UCSD-AML1 (cell line): ENCODE results near the gene FAF1.
"Not testable (repeated sequence)": the region's sequence is repeated elsewhere in the genome, so short reads cannot be mapped to it uniquely, and the experiment has no call there.

Experiments
- DNase-seq: peaks from one replicate; lab custom pipeline; 2025; ENCODE audit not compliant: unreplicated experiment; lab: John Stamatoyannopoulos, UW

FAF1 gene

DNA sequence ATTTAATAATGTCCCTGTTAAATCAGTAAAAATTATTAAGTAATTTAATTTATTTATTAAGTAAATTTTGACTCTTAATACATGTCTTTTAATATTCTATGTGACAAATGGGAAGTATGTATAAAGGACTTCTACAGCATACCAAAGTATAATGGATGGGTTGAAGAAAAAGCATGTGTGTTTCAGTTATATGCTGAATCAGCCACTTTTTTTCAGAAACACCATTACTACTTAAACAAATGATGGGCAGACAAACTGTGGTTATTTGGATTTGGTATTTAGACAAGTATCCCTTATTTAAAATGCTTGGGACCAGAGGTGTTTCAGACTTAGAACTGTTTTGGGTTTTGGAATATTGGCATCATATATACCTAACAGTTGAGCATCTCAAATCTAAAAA lies 360.5 kb downstream of the FAF1 start:
- DNase-seq, result no peak

DNA sequence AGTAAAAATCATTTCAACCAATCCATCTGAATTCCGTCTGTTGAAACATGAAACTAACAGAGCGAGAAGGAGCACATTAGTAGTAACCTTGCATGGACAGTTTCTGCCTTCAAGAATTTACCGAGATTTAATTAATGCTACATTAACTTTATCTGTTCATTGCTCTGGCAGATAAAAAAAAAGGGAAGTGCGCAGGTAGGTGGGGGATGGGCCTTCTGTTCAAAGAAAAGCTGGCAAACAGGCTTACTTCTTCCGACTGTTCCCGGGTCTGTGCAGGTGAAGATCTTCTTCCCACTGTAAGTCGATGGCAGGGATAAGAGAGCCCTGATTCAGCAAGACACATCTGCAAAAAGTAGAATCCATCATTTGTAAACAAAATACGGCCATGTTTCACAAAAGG lies 364.2 kb downstream of the FAF1 start:
- DNase-seq, result no peak

DNA sequence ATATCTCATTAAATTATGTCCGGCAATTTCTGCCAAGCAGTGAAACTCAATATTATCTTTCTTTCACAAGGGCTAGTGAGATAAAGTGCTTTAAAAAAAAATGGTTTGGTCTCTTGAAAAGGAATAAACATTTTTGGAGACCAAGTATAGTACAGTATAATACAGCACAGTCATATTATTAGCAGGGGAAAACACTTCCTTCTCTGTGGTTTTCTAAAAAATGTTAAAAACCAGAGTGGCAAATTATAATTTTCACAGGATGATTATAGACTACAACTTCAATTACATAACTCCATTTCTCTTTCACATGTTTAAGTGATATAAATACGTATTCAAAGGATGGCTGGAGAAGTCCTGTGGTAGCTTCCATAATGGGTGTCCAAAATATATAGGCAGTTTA lies 366.6 kb downstream of the FAF1 start:
- no peak for DNase-seq

DNA sequence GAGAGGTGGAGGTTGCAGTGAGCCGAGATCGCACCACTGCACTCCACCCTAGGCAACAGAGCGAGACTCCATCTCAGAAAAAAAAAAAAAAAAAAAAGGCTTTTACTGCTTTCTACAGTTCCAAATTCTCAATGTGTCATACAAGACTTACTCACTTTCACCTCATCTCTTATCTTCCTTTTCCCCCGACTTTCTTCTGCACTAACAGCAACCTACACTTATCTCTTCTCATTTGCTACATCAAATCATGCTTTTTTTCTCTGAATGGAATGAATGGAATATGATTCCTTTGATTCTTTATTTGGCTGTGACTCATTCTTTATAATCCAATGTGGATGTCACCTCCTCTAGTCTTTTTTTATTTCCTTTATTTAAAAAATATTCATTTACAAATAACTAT lies 368.5 kb downstream of the FAF1 start:
- DNase-seq, result no peak

DNA sequence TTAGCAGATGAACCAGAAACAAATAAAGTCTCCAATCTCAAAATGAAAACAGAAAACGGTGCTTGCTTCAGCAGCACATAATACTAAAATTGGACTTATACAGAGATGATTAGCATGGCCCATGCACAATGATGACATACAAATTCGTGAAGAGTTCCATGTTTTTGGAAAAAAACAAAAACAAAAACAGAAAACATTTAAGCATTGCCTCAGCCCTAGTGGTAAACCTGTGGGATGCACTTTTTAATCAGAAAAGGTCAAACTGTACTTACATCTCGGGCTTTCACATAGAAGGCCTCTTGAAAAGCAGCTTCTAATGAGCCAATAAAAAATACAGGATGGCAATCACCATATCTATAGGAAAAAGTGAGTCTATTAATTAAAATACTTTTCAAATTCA lies 377.7 kb downstream of the FAF1 start:
- no peak for DNase-seq

DNA sequence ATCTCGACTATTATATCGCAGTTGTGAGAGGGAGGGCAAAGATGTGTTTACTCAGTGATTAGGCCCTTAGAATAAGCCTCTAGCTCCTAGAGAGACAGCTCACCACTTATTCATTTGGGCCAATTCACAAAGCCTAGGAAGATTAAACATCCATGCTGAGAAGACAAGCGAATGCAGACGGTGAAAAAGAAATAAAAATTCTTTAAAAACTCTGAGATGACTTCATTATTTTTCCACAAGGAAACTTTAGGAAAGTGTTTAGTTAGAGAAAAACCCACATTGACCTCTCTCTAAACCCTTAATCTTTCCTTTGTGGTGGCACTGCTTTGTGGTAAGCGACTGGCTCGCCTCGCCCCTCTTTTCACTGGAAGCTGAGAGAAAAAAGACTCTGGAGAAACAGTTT lies 390.0 kb downstream of the FAF1 start:
- DNase-seq, result no peak

DNA sequence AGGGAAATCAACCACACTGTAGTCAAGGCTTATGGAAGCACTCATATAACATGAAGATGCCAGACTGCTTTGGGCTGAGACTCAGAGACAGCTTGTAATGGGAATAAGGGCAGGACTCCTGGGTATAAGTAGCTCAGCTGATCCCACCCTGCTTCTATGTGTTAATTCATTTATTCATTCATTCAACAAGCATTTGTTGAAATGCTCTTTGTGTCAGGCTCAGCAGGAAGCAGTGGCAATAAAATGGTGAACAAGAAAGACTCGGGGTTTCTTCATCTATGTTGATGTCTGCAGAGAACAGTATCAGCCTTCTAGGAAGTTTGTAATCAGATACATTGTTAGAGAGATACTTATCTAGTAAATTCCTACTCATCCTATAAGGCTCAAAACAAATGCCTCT lies 391.3 kb downstream of the FAF1 start:
- no peak for DNase-seq

DNA sequence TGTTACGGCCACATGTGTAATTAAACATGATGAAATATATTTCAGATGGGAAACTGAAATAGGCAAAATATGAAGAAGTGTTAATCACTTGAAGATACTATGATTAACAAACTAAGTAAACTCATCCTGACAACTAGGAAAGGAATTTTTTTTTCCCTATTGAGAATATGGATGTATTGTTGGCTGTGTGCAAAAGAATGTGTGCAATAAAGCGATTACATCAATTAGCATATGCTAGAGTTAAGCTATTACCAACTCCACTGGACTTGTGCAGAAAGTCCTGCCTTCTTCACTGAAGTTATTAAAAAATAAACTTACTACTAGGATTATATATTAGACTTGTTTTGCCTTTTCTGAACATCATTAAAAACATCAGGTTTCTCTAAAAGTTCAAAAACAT lies 393.7 kb downstream of the FAF1 start:
- DNase-seq, result no peak

DNA sequence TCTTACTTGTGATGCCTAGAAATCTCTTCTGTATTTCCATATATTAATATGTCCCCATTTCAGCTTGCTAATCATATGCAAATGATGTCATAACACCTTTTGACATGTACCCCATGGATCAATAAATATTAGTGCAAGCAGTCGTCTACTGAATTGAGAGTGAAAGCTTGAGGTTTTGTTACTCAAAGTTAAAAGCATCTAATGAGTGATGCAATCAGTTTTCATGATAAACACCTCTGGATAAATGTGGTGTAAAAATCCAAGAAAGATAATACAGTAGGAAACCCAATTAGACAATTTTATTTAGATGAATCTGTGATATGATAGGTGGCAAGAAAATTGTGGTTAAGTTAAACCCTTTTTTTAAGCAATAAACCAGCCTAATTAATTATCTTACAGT lies 395.6 kb downstream of the FAF1 start:
- DNase-seq, result no peak

DNA sequence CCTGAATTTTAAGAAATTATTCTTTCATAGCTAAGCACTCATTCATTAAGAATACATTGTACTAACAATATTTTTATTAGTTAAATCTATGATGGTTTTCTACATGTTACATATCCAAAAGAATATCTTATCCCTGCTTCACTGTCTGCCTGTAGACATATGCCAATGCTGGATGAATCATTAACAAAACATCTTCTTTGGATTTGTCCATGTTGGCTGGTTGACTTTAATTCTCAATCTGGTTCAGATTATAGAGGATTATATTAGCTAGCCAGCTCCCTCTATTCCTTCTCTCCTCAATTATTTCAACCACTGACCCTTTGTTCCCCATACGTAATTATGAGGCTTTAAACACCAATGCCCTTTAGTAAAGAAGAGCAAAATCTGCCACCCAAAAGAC lies 398.0 kb downstream of the FAF1 start:
- no peak for DNase-seq

DNA sequence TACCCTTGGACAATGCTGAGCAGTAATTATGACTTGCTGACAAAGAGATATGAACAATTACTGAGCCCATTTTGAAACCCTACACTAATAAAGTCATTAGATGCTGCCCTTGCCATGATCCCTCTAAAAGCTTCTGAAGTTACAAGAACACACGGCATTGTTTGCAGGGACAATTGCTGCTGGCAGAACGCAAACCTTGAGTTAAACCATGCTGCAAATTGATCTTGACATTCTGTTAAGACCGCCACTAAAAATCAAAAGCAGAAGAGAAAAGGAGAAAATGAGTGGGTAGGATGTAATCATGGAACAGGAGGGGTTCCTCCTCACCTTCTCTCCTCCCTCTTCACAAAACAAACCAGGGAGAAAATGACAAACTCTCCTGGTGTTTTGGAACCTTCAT lies 400.6 kb downstream of the FAF1 start:
- no peak for DNase-seq

DNA sequence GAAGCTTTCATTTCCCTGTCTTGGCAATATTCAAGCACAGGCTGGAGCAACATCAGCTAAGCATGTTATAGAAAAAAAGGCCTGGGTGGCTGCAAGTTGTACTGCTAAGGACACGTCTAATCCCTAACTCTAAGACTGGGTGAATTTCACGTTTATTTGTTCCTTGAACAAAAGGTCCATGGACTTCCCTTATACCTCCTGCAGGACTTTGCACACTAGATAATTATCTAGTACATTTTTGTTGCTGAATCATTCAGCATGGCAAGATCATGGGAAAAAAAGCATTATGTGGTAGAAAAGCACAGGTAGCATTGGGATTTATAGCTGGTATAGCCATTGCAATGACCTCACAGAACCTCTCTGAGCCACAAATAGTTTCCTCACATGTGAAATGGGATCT lies 406.1 kb downstream of the FAF1 start:
- DNase-seq, result no peak

DNA sequence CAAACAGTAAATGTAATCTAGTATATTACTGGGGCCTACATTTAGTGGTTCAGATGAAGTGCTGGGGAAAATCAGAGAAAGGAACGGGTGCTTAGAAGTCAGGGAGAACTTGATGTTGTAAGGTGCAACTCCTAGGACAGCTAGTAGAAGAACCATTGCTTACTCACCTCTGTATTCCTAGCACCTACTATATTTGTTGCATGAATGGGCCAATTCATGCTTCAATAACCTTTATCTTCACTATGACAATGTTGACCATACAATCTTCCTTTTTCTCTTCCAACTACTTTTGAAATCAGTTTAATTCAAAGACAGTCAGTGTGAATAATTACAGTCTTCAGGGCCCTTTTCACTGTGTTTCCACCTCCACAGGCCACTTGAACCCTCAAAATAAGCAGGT lies 411.8 kb downstream of the FAF1 start:
- DNase-seq, result no peak

DNA sequence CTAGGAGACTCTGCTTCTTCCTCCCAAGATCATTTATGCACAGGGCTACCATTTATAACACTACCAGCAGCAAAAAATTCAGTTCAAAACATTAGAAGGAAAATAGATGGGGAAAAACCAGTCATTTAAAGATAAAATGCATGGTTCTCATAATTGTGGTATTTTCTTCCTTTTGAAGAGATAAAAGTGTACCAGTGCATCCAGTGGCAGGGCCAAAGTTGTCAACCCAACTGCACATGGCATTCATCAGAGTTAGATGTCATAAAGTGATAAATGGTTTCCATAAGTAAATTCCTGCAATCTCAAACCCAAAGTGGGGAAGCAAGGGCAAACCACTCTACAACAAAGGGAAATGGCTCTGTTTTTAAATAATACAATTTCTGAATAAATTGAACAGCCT lies 417.7 kb downstream of the FAF1 start:
- DNase-seq, result no peak

DNA sequence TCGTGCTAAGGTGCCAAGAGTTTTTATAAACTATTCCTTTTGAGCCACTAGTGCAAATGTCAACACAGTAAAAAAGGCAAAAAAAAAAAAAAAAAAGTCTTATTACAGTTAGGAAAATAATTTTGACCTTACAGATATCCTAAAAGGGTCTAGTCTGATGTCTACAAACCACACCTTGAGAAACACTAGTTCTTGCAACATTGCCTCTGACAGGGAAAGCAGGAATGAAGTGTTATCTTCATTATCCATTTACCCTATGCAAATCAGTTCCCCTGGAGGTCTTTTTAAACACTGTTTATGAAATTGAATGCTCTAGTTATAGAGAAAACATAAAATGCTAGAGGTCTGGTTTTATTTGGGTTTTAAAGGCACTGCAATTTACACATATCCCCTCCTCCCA lies 421.6 kb downstream of the FAF1 start:
- no peak for DNase-seq

DNA sequence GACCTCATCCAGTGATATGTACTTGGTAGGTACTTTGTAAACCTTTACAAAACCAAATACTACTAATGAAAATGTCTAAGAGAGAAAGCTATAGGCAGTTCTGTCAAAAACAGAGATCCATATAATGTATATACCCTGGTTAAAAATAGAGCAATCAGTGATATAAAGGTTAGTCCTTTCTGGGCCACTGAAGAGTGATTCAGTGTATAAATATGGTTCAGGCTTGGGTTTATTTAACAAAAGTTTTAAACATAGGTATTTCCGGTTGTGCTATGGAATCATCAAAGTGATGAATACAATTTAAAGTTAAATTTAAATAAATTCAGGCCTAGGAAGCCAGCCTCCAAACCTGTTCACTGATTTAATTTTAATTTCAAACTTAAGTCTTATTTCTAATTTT lies 428.5 kb downstream of the FAF1 start:
- no peak for DNase-seq

DNA sequence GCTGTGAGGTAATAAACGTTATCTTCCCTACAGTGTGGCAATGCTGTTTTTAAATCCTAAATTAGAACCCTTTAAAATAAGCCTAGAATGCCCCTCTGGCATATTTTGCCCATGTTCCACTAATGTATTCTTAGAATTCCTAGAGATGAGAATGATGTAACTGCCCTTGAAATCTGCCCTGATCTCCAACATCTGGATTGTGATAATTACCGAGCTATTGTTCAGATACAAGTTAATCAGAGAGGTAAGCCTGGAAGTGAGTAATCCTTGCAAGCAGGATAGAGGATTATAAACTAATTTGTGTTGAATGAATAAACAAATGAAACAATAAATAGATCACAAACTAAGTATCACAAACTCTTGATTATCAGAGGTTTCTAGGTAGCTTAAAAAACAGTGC lies 429.0 kb downstream of the FAF1 start:
- no peak for DNase-seq

DNA sequence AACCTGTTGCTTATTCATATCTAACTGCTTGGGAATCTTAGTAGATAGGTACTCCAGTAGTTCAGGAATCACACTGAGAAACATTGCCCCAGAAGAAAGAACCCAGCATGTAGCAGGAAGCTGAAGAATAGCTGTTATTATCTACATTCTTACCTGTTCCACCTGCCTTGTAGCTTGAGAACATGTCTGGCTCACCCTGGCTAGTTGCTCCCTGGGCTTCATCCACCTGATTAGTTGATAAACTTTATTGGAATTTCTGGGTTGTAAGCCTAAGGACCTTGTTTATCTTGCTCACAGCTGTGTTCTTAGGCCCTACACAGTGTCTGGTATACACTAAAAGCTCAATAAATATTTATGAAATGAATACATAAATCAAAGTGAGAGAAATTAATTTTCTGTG lies 430.6 kb downstream of the FAF1 start:
- no peak for DNase-seq

DNA sequence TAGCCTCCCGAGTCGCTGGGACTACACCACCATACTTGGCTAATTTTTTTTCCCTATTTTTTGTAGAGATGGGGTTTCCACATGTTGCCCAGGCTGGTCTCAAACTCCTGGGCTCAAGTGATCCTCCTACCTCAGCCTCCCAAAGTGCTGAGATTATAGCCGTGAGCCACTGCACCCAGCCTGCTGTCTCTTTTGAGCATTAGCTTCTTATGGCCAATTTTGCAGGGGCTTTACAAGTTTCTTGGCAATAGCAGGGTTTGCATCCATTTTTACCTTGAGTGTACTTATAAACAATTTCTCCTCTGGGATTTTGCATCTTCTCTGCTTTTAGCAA lies 432.1 kb downstream of the FAF1 start:
- not testable (repeated sequence) for DNase-seq

DNA sequence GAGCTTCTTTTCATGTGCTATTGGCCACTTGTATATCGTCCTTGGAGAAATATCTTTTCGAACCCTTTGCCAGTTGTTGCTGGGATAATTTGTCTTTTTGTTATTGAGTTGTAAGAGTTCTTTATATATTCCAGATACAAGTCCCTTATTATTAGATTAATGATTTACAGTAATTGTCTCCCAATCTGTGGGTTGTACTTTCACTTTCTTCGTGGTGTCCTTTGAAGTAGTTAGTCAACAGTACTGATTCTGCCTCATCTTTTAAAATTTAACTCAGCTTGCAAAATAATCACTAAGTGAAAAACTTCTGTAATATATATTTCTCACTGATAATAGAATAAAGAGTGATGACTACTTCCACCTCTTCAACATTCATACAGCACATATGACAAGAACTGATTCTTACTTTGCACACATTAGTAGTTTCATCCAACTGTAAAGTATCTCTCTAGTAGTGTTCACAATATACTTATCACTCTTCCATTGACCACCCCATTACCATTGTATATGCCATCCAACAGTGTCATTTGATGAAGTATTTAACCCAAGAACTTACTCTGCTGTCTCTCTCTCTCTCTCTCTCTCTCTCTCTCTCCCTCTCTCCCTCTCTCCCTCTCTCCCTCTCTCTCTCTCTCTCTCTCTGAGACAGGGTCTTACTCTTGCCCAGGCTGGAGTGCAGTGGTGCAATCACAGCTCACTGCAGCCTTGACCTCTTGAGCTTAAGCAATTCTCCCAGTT lies 432.6 kb downstream of the FAF1 start:
- DNase-seq, result no peak

DNA sequence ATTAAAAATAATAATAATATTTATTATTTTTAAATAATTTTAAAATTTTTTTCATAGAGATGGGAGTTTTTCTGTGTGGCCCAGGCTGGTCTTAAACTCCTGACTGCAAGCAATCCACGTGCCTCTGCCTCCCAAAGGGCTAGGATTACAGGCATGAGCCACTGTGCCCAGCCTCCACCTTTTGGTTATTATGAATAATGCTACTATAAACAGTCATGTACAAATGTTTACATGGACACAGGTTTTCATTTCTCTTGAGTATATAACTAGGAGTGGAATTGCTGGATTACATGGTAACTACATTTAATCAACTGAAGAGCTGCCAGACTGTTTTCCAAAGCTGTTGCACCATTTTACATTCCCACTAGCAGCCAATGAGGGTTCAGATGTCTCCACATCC lies 433.6 kb downstream of the FAF1 start:
- DNase-seq, result no peak

DNA sequence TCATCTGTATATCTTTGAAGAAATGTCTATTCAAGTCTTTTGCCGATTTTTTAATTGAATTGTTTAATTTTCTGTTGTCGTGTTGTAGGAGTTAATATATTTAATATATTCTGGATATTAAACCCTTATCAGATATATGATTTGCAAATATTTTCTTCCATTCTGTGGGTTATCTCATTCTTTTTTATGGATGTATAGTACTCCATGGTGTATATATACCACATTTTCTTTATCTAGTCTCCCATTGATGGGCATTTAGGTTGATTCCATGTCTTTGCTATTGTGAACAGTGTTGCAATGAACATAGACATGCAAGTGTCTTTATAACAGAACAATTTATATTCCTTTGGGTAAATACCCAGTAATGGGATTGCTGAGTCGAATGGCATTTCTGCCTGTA lies 436.5 kb downstream of the FAF1 start:
- no peak for DNase-seq

DNA sequence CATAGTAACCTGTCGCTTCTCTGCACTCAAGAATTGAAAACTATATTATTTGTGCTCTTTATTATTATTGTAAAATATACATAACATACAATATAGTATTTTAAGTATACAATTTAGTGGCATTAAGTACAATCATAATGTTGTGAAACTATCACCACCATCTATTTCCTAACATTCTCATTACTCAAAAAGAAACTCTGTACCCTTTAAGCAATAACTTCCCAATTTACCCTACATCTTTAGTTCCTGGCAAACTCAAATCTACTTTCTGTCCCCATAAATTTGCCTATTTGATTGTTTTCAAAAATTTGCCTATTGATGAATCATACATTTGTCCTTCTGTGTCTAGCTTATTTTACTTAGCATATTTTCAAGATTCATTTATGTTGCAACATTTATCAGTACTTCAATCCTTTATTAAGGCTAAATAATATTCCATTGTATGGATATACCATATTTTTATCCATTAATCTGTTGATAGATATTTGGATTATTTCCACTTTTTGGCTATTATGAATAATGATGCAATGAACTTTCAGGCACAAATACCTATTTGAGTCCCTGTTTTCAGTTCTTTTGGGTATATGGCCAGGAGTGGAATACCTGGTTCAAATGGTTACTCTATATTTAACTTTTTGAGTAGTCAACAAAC lies 437.2 kb downstream of the FAF1 start:
- no peak for DNase-seq
